Thyroid gland (tissue), 4 donors: ENCODE measurements around the gene ULBP2.
"Not testable (repeated sequence)": the region's sequence is repeated elsewhere in the genome, so short reads cannot be mapped to it uniquely, and the experiment has no call there.

Source experiments
- POLR2A ChIP-seq, 2 donors: fragments of 450-650 bp; IDR thresholded peaks; one replicate each; pipeline ENCODE4 v1.6.1; 2017; ENCODE audit warnings: antibody characterized with exemption in 2 of 2, mild to moderate bottlenecking in 2 of 2, moderate library complexity in 1 of 2
- TF ChIP-seq, protein P1 (sequence below), 6 experiments: fragments of 200-600 bp in 3 of 6; fragments of 450-650 bp in 3 of 6; sonication (generic) in 3 of 6; IDR thresholded peaks; one replicate each; pipeline ENCODE4 v1.5.1; 2016 to 2019; ENCODE audit warnings: antibody characterized with exemption in 6 of 6, mild to moderate bottlenecking in 2 of 6, inconsistent platforms in 1 of 6, moderate library complexity in 1 of 6

DNA sequence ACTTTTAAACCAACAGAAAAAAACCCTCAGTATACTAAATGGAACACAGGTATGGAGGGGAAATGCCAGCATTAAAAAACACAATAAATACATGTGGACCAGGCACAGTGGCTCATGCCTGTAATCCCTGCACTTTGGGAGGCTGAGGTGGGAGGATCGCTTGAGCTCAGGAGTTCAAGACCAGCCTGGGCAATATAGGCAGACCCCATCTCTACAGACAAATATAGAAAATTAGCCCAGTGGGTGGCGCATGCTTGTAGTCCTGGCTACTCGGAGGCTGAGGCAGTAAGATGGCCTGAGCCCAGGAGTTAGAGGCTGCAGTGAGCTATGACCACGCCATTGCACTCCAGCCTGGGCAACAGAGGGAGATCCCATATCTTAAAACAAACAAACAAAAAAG, 18.0 kb downstream of the ULBP2 start:
- not testable (repeated sequence) for TF ChIP-seq POLR2A (IDR thresholded peaks at IDR 0.05)
- TF ChIP-seq, protein P1, sequence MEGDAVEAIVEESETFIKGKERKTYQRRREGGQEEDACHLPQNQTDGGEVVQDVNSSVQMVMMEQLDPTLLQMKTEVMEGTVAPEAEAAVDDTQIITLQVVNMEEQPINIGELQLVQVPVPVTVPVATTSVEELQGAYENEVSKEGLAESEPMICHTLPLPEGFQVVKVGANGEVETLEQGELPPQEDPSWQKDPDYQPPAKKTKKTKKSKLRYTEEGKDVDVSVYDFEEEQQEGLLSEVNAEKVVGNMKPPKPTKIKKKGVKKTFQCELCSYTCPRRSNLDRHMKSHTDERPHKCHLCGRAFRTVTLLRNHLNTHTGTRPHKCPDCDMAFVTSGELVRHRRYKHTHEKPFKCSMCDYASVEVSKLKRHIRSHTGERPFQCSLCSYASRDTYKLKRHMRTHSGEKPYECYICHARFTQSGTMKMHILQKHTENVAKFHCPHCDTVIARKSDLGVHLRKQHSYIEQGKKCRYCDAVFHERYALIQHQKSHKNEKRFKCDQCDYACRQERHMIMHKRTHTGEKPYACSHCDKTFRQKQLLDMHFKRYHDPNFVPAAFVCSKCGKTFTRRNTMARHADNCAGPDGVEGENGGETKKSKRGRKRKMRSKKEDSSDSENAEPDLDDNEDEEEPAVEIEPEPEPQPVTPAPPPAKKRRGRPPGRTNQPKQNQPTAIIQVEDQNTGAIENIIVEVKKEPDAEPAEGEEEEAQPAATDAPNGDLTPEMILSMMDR (IDR thresholded peaks at IDR 0.05) = not testable (repeated sequence)
